MM.1S (cell line): ENCODE measurements around the gene EPS8L2.

Experiments used
- CTCF ChIP-seq: fragments of 300-600 bp; sonication (generic); IDR thresholded peaks from 2 replicates; pipeline ENCODE4 v1.5.1; 2016; ENCODE audit warnings: antibody characterized with exemption, low read length, mixed read lengths
- EZH2 ChIP-seq: fragments of 300-600 bp; sonication (generic); optimal IDR thresholded peaks from 2 replicates; pipeline ENCODE3; 2017; ENCODE audit warnings: low read depth, mild to moderate bottlenecking, antibody characterized with exemption, low read length, mixed read lengths
- EZH2phosphoT487 ChIP-seq: fragments of 300-600 bp; sonication (generic); IDR thresholded peaks from 2 replicates; pipeline ENCODE4 v1.6.1; 2018; ENCODE audit warnings: antibody characterized with exemption, low read length

GRCh38 chr11:721741-722345 is 15.8 kb downstream of the EPS8L2 start:
- TF ChIP-seq CTCF (no peak), EZH2 (no peak), EZH2phosphoT487 (no peak)
